GM12878 (cell line): Measurements from ENCODE around the gene GNL3. TPM values are rescaled to one million over a fixed set of nuclear protein-coding genes. Genes with fewer than 3 reads are reported as not detected.

Experiments
- ATAC-seq: fragments of 200-7000 bp; cut with Tn5 transposase; 3 replicates; pipeline ENCODE4 v1.9.1; 2020; ENCODE audit warnings: mild to moderate bottlenecking, moderate library complexity
- BruUV-seq: library from RNA; stranded (reverse); fragments of 400-500 nt; replicated peaks from 2 replicates; lab custom pipeline; 2021; lab: Mats Ljungman, UMichigan
- CTCF ChIA-PET: fragments of 300-600 bp; sonication (Branson Sonifier 250); formaldehyde crosslinking; extraction: SDS; loops from one replicate; lab custom pipeline; 2021; ENCODE audit warnings: inconsistent platforms; lab: Yijun Ruan, JAX
- POLR2A ChIA-PET: fragments of 350-600 bp; formaldehyde crosslinking; extraction: SDS; loops from one replicate; lab custom pipeline; 2021; ENCODE audit warnings: inconsistent platforms; lab: Charles Lee
- RAD21 ChIA-PET: fragments of 300-600 bp; sonication (Branson Sonifier 250); formaldehyde crosslinking; loops from one replicate; lab custom pipeline; 2023; ENCODE audit warnings: antibody characterized with exemption; ENCODE audit not compliant: unreplicated experiment; lab: Charles Lee
- SMC1A ChIA-PET: fragments of 300-600 bp; sonication (Branson Sonifier 250); formaldehyde crosslinking; loops from one replicate; lab custom pipeline; 2023; ENCODE audit not compliant: unreplicated experiment, uncharacterized antibody; lab: Charles Lee
- DNase-seq: peaks from one replicate; pipeline ENCODE4 v3.0.0-alpha.2; 2011; ENCODE audit warnings: low read depth, low spot score
- FAIRE-seq: peaks from 3 replicates; lab custom pipeline; 2011; peaks lifted over from hg19 to GRCh38; lab: Jason Lieb, UNC
- H2AFZ ChIP-seq: 2 replicates; pipeline ENCODE4 v1.6.0; 2011; ENCODE audit warnings: low read depth, low read length, control low read depth; ENCODE audit not compliant: control insufficient read depth
- H3K27ac ChIP-seq: 2 replicates; pipeline ENCODE4 v1.5.1; 2011; ENCODE audit warnings: control low read depth; ENCODE audit not compliant: control insufficient read depth, insufficient read depth
- H3K27me3 ChIP-seq, 2 experiments: replicated peaks in 1 of 2; 2 replicates each; pipeline versions ENCODE4 v1.6.0 to v1.6.1; 2011; ENCODE audit warnings: low read length in 1 of 2; ENCODE audit not compliant: control insufficient read depth in 2 of 2, insufficient read depth in 2 of 2
- H3K36me3 ChIP-seq, 2 experiments: 2 replicates each; pipeline ENCODE4 v1.5.1; 2011; ENCODE audit warnings: low read length in 1 of 2; ENCODE audit not compliant: control insufficient read depth in 2 of 2, insufficient read depth in 2 of 2
- H3K4me1 ChIP-seq: 2 replicates; pipeline ENCODE4 v1.6.1; 2011; ENCODE audit warnings: mild to moderate bottlenecking, low read length, moderate library complexity, mixed read lengths; ENCODE audit not compliant: control insufficient read depth, insufficient read depth
- H3K4me2 ChIP-seq: 2 replicates; pipeline ENCODE4 v1.6.0; 2011; ENCODE audit warnings: control low read depth; ENCODE audit not compliant: control insufficient read depth, insufficient read depth
- H3K4me3 ChIP-seq: fragments of 200-600 bp; sonication (generic); 2 replicates; pipeline ENCODE4 v1.5.1; 2016
- H3K79me2 ChIP-seq: 2 replicates; pipeline ENCODE4 v1.6.0; 2011; ENCODE audit warnings: low read length; ENCODE audit not compliant: control insufficient read depth, insufficient read depth
- H3K9ac ChIP-seq: 2 replicates; pipeline ENCODE4 v1.8.0; 2011; ENCODE audit warnings: low read length, control low read depth, mixed read lengths; ENCODE audit not compliant: control insufficient read depth, insufficient read depth
- H3K9me3 ChIP-seq: replicated peaks from 3 replicates; pipeline ENCODE4 v1.5.1; 2011; ENCODE audit warnings: mild to moderate bottlenecking, low read length; ENCODE audit not compliant: control insufficient read depth, insufficient read depth
- H4K20me1 ChIP-seq: 2 replicates; pipeline ENCODE4 v1.6.0; 2011; ENCODE audit not compliant: control insufficient read depth, insufficient read depth
- ESRRA ChIP-seq: IDR thresholded peaks from 2 replicates; pipeline ENCODE4 v1.6.1; 2012; ENCODE audit warnings: mild to moderate bottlenecking, low read length, improper control_type of control experiment
- FOXK2 ChIP-seq: fragments of 450-650 bp; IDR thresholded peaks from 2 replicates; pipeline ENCODE4 v1.6.1; 2017; ENCODE audit warnings: mild to moderate bottlenecking, moderate library complexity
- MLLT1 ChIP-seq: fragments of 450-650 bp; IDR thresholded peaks from 2 replicates; pipeline ENCODE4 v1.6.1; 2016; ENCODE audit warnings: mild to moderate bottlenecking
- NKRF ChIP-seq: fragments of 450-650 bp; conservative IDR thresholded peaks from 2 replicates; pipeline ENCODE4 v1.6.1; 2017; ENCODE audit warnings: mild to moderate bottlenecking, moderate library complexity
- NR2C2 ChIP-seq: IDR thresholded peaks from 2 replicates; pipeline ENCODE4 v1.6.1; 2011; ENCODE audit warnings: borderline replicate concordance, low read depth; ENCODE audit not compliant: control insufficient read depth, insufficient read length
- RAD21 ChIP-seq: IDR thresholded peaks from 2 replicates; pipeline ENCODE4 v1.6.1; 2011; ENCODE audit warnings: mild to moderate bottlenecking, low read depth, low read length, moderate library complexity; ENCODE audit not compliant: insufficient read depth
- SMC3 ChIP-seq: IDR thresholded peaks from 2 replicates; pipeline ENCODE4 v1.6.1; 2011; ENCODE audit warnings: low read length, improper control_type of control experiment, borderline replicate concordance
- ZNF622 ChIP-seq: fragments of 450-650 bp; IDR thresholded peaks from 2 replicates; pipeline ENCODE4 v1.6.1; 2017; ENCODE audit warnings: mild to moderate bottlenecking, inconsistent platforms
- WGBS: methylation state at CpG from one replicate; pipeline ENCODE4 v1.1.6; 2016; ENCODE audit warnings: low lambda C conversion rate; ENCODE audit not compliant: insufficient replicate concordance, insufficient coverage; ENCODE audit errors: missing lambda C conversion rate; 5-methylcytosine and 5-hydroxymethylcytosine counted together
- in situ Hi-C: fragments of 300-500 bp; cut with MboI; formaldehyde crosslinking; loops from 9 replicates; pipeline ENCODE4 v1.14.3; 2018; ENCODE audit warnings: mixed read lengths
- intact Hi-C: fragments of 100-400 bp; cut with micrococcal nuclease; formaldehyde crosslinking; loops from one replicate; pipeline ENCODE4 v1.14.2; 2022; ENCODE audit not compliant: unreplicated experiment
- polyA plus RNA-seq, 11 experiments: library from polyadenylated mRNA; depleted of rRNA in 4 of 11; unstranded in 6 of 11; stranded (reverse) in 5 of 11; fragments of >200 nt; fragmentation: Nextera tagmentation in 4 of 11; fragmentation: Illumina TruSeq in 1 of 11; extraction: Ambion mirVana in 4 of 11; extraction: Trizol in 1 of 11; gene quantifications; 1 replicate in 1 of 11; 2 replicates in 10 of 11; pipeline versions ENCODE4 v1.2.1 to v1.2.3, GENCODE V29; 2011 to 2016; ENCODE audit warnings: inconsistent platforms in 2 of 11, missing spikeins in 2 of 11, low read depth in 1 of 11
- total RNA-seq, 4 experiments: library from RNA; depleted of rRNA in 3 of 4; stranded (reverse); fragments of >200 nt in 3 of 4; fragmentation: Illumina TruSeq in 1 of 4; extraction: Trizol in 1 of 4; gene quantifications; 2 replicates each; pipeline versions ENCODE4 v1.2.1 to v1.2.3, GENCODE V29; 2013 to 2021
- TF ChIP-seq, protein P1 (sequence below), 3 experiments: IDR thresholded peaks in 2 of 3; conservative IDR thresholded peaks in 1 of 3; 2 replicates each; pipeline ENCODE4 v1.5.1; 2011; ENCODE audit warnings: low read depth in 3 of 3, low read length in 3 of 3, mild to moderate bottlenecking in 3 of 3, control low read depth in 2 of 3, moderate library complexity in 2 of 3, inconsistent platforms in 1 of 3, mixed read lengths in 1 of 3; ENCODE audit not compliant: control insufficient read depth in 2 of 3, insufficient read depth in 1 of 3; ENCODE audit errors: extremely low read depth in 1 of 3

GNL3 gene
- total and polyA plus RNA-seq, 10 of the 15 experiments (the other 5 are each of a cell fraction or from before 2014, with no cell fraction given): 172 to 368 (median 257) TPM

DNA sequence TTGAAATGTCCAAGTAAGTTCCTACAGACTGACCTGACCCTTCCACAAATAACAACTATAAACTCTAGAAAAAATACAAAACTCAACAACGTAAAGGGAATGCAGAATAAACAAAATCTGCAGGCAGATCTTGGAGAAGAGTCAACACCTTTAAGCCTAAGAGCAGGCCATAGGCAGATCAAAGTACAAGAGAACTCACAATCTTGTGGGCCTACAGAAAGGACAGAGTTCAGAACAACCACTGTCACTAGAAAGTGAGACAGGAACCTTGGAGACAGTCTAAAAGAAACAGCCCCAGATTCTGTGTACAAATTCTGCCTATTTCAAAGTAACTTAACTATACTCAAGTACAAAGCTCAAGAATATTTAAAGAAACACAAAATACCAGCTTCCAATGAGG is 53.9 kb downstream of the GNL3 start:
- BruUV-seq: no TSS peak
- Histone ChIP-seq H3K4me1 (no peaks in the 10 kb centered on the region), H3K36me3 (peaks cover 0 to 6% of the 10 kb centered on the region in 2 experiments; a peak in 2 of 4 replicates), H3K27me3 (no peaks in the 10 kb centered on the region), H3K27ac (no peak overlapping the region), H3K4me2 (no peak overlapping the region), H3K79me2 (no peaks in the 10 kb centered on the region), H4K20me1 (no peaks in the 10 kb centered on the region), H3K4me3 (no peak overlapping the region), H2AFZ (no peak overlapping the region), H3K9me3 (no peaks in the 10 kb centered on the region; the same call in 2 of the 3 replicates), H3K9ac (no peak overlapping the region)
- in situ Hi-C loops: no loop called here
- RAD21 ChIA-PET: no interaction called here
- SMC1A ChIA-PET: interaction anchor here (1.6 kb wide), 1 partner anchor 82 kb away, joined by 3 read pairs; no protein-coding TSS in a partner anchor
- CTCF ChIA-PET: interaction anchor here (1.3 to 4.4 kb wide), 3 partner anchors 49 to 153 kb away, joined by 4 to 25 read pairs (median 5); no protein-coding TSS in a partner anchor
- WGBS: 89% methylated on average over 1 of the region's 1 CpG
- TF ChIP-seq ZNF622 (no peak), FOXK2 (no peak), ESRRA (no peak)
- ATAC-seq: no peak
- POLR2A ChIA-PET: interaction anchor here (1.5 kb wide), 1 partner anchor 153 kb away, joined by 5 read pairs; no protein-coding TSS in a partner anchor
- FAIRE-seq: no peak
- intact Hi-C loops: loop anchor here (5.0 kb wide), 1 partner anchor 193 kb away; no protein-coding TSS in a partner anchor
- no peak for DNase-seq

DNA sequence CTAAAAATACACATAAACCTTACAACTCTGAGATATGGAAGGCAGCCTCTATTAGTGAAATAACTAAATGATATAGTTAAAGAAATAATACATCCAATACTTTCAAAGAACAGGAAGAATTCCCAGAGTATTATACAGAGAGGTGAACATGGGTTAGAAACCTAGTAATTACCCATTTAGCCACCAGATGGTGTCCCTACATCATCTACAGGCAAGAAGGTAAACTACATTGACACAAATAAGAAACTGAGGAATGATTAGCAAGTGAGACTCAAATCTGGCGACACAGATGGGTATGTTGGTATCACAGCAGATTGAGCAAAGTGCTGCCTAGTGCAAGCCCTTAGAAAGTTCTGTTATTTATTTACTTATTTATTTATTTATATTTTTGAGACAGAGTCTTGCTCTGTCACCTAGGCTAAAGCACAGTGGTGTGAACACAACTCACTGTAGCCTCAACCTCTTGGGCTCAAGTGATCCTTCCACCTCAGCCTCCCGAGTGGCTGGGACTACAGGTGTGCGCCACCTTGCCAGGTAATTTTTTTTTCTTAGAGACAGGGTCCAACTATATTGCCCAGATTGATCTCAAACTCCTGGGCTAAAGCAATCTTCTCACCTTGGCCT is 56.7 kb downstream of the GNL3 start:
- WGBS: 67% methylated on average over 3 of the region's 3 CpGs
- Histone ChIP-seq H3K36me3 (peaks cover 0 to 13% of the 10 kb centered on the region in 2 experiments; a peak in 2 of 4 replicates), H3K9me3 (no peaks in the 10 kb centered on the region), H3K79me2 (no peaks in the 10 kb centered on the region), H3K27ac (no peak overlapping the region), H4K20me1 (no peaks in the 10 kb centered on the region), H3K9ac (no peak overlapping the region), H2AFZ (no peak overlapping the region), H3K4me1 (no peaks in the 10 kb centered on the region), H3K4me2 (no peak overlapping the region), H3K27me3 (no peaks in the 10 kb centered on the region), H3K4me3 (no peak overlapping the region)
- POLR2A ChIA-PET: interaction anchor here (1.1 kb wide), 1 partner anchor 35 kb away, joined by 4 read pairs; no protein-coding TSS in a partner anchor
- intact Hi-C loops: loop anchor here (1.0 to 5.0 kb wide), 5 partner anchors 57 to 330 kb away; no protein-coding TSS in a partner anchor
- FAIRE-seq (no peak), ATAC-seq (peak; percentile 83), DNase-seq (peak; percentile 15)
- BruUV-seq: no TSS peak
- in situ Hi-C loops: no loop called here
- CTCF ChIA-PET: interaction anchor here (0.7 to 4.4 kb wide), 12 partner anchors 10 to 243 kb away, joined by 3 to 25 read pairs (median 4); no protein-coding TSS in a partner anchor
- SMC1A ChIA-PET: interaction anchor here (1.0 to 1.1 kb wide), 4 partner anchors 78 to 329 kb away, joined by 3 to 5 read pairs (median 4); no protein-coding TSS in a partner anchor
- RAD21 ChIA-PET: interaction anchor here (1.0 to 2.3 kb wide), 6 partner anchors 46 to 331 kb away, joined by 3 to 8 read pairs (median 6); no protein-coding TSS in a partner anchor
- TF ChIP-seq MLLT1 (no peak), SMC3 (peak; percentile 74; the same call in 1 of the 2 replicates), NR2C2 (no peak), RAD21 (peak; percentile 91), NKRF (no peak)
- TF ChIP-seq, protein P1, sequence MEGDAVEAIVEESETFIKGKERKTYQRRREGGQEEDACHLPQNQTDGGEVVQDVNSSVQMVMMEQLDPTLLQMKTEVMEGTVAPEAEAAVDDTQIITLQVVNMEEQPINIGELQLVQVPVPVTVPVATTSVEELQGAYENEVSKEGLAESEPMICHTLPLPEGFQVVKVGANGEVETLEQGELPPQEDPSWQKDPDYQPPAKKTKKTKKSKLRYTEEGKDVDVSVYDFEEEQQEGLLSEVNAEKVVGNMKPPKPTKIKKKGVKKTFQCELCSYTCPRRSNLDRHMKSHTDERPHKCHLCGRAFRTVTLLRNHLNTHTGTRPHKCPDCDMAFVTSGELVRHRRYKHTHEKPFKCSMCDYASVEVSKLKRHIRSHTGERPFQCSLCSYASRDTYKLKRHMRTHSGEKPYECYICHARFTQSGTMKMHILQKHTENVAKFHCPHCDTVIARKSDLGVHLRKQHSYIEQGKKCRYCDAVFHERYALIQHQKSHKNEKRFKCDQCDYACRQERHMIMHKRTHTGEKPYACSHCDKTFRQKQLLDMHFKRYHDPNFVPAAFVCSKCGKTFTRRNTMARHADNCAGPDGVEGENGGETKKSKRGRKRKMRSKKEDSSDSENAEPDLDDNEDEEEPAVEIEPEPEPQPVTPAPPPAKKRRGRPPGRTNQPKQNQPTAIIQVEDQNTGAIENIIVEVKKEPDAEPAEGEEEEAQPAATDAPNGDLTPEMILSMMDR (IDR thresholded peaks at IDR 0.05 in 2 of 3, conservative IDR thresholded peaks at IDR 0.05 in 1 of 3; ENCODE audit: control insufficient read depth in 2 of 3, extremely low read depth in 1 of 3, insufficient read depth in 1 of 3, low read depth in 3 of 3, low read length in 3 of 3): peak; percentile 60 to 80 (median 68); a peak in 5 of 6 replicates
